ENCODE measurements around the gene CARD11.

The CARD11 gene

DNA sequence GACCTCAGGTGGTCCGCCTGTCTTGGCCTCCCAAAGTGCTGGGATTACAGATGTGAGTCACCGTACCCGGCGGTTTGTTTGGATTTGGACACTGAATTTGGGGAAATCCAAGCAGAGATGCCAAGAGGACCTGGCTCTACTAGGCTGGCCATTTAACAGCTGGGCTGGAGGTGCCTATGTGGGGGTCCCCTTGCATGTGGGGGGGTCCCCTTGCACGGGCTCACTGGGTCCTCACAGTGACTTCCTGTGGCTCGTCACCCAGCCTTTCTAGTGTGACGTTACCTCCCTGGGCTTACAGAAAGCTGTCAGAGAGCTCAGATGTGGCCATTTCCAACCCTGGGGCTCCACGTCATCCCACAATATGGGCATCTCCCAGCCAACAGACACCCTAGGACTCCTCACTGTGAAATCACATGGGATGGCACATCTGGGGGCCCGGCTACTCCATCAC is 150.2 kb downstream of the CARD11 start:
- Histone ChIP-seq H3K79me2 (ENCODE audit: insufficient read depth, low read depth) (no peaks in the 10 kb centered on the region), H3K27ac (peak overlapping the region; percentile 91), H3K4me1 (ENCODE audit: low read depth, poor library complexity, severe bottlenecking) (peaks cover 50% of the 10 kb centered on the region), H4K20me1 (ENCODE audit: insufficient read depth) (no peaks in the 10 kb centered on the region), H2AFZ (ENCODE audit: low read depth) (peak overlapping the region; percentile 91; the same call in 1 of the 2 replicates), H3K4me2 (peak overlapping the region; percentile 76), H3K4me3 (IDR thresholded peaks at IDR 0.05; ENCODE audit: insufficient read depth, low read depth, low read length) (no peak overlapping the region), H3K9ac (peak overlapping the region; percentile 70; the same call in 1 of the 2 replicates), H3K36me3 (ENCODE audit: insufficient read depth) (no peaks in the 10 kb centered on the region), H3K27me3 (ENCODE audit: insufficient read depth, low read depth) (no peaks in the 10 kb centered on the region)
- TF ChIP-seq, protein P1, sequence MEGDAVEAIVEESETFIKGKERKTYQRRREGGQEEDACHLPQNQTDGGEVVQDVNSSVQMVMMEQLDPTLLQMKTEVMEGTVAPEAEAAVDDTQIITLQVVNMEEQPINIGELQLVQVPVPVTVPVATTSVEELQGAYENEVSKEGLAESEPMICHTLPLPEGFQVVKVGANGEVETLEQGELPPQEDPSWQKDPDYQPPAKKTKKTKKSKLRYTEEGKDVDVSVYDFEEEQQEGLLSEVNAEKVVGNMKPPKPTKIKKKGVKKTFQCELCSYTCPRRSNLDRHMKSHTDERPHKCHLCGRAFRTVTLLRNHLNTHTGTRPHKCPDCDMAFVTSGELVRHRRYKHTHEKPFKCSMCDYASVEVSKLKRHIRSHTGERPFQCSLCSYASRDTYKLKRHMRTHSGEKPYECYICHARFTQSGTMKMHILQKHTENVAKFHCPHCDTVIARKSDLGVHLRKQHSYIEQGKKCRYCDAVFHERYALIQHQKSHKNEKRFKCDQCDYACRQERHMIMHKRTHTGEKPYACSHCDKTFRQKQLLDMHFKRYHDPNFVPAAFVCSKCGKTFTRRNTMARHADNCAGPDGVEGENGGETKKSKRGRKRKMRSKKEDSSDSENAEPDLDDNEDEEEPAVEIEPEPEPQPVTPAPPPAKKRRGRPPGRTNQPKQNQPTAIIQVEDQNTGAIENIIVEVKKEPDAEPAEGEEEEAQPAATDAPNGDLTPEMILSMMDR (conservative IDR thresholded peaks at IDR 0.05; ENCODE audit: low read depth, low read length) = no peak

DNA sequence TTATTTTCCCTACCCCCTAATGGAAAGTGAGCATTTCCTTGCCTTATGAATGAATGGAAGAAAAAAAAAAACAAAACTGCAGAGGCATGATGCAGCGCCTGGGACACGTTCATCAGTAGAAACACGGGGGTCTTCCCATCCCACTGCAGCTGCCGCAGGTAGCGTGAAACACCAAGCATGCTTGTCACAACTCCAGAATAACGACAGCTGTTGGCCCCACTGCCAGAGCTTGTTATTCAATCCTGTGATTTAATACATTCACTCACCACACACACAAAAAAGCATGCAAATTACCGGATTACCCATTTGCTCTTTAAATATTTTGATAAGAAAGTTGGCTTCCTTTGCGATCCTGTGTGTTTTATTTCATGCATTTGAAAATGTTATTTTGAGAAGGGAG is 151.1 kb downstream of the CARD11 start:
- H3K27me3 ChIP-seq (ENCODE audit: insufficient read depth, low read depth) = no peaks in the 10 kb centered on the region
- no peak overlapping the region for H2AFZ ChIP-seq (ENCODE audit: low read depth)
- H3K36me3 ChIP-seq (ENCODE audit: insufficient read depth) = no peaks in the 10 kb centered on the region
- H3K4me2 ChIP-seq = peak overlapping the region; percentile 76; the same call in 1 of the 2 replicates
- peaks cover 50% of the 10 kb centered on the region for H3K4me1 ChIP-seq (ENCODE audit: low read depth, poor library complexity, severe bottlenecking)
- no peaks in the 10 kb centered on the region for H4K20me1 ChIP-seq (ENCODE audit: insufficient read depth)
- H3K79me2 ChIP-seq (ENCODE audit: insufficient read depth, low read depth) = no peaks in the 10 kb centered on the region
- H3K4me3 ChIP-seq (IDR thresholded peaks at IDR 0.05; ENCODE audit: insufficient read depth, low read depth, low read length) = no peak overlapping the region
- H3K9ac ChIP-seq = no peak overlapping the region
- H3K27ac ChIP-seq = peak overlapping the region; percentile 91; the same call in 1 of the 2 replicates
- TF ChIP-seq, protein P1 (conservative IDR thresholded peaks at IDR 0.05; ENCODE audit: low read depth, low read length) = no peak

DNA sequence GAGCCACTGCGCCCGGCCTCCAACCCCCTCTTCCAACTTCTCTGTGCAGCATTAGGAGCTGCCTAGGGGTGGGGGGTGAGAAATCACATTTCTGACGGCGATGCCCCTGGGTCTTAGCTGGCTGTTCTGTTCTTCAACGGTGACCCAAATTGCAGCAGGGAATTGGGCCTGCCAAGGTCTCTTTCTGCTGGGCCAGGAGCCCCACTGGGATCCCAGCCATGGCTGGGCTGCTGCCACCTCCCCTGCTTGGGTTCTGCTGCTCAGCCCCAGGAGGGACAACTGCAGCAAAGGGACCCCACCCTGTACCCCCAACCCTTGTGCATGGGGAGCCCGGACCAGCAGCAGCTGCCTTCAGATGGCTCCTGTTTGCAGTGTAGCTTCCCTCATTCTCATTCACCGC is 155.9 kb downstream of the CARD11 start:
- H3K9ac ChIP-seq = no peak overlapping the region
- H3K27ac ChIP-seq = no peak overlapping the region
- H4K20me1 ChIP-seq (ENCODE audit: insufficient read depth) = no peaks in the 10 kb centered on the region
- no peak overlapping the region for H2AFZ ChIP-seq (ENCODE audit: low read depth)
- no peak overlapping the region for H3K4me2 ChIP-seq
- H3K79me2 ChIP-seq (ENCODE audit: insufficient read depth, low read depth) = no peaks in the 10 kb centered on the region
- no peaks in the 10 kb centered on the region for H3K27me3 ChIP-seq (ENCODE audit: insufficient read depth, low read depth)
- no peaks in the 10 kb centered on the region for H3K36me3 ChIP-seq (ENCODE audit: insufficient read depth)
- peaks cover 15% of the 10 kb centered on the region for H3K4me1 ChIP-seq (ENCODE audit: low read depth, poor library complexity, severe bottlenecking)
- H3K4me3 ChIP-seq (IDR thresholded peaks at IDR 0.05; ENCODE audit: insufficient read depth, low read depth, low read length) = no peak overlapping the region
- TF ChIP-seq, protein P1 (conservative IDR thresholded peaks at IDR 0.05; ENCODE audit: low read depth, low read length) = no peak

DNA sequence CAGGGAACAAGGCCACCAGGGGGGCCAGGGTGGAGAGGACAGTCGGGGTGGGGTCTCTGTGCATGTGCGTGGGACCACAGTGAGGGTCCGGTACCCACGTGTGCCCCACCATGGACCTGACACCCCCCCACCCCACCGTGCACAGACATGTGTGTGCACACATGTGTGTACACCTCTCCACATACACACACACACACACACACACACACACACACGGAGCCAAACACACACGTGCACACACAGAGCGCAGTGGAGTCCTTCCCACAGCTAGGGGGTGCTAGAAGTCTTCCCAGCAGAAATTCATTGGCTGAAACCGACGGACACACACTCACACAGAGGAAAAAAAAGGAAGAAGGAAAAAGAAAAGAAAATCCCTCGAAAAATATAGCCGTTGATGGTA is 156.8 kb downstream of the CARD11 start:
- no peak overlapping the region for H3K9ac ChIP-seq
- H3K4me1 ChIP-seq (ENCODE audit: low read depth, poor library complexity, severe bottlenecking) = peaks cover 7% of the 10 kb centered on the region
- TF ChIP-seq, protein P1 (conservative IDR thresholded peaks at IDR 0.05; ENCODE audit: low read depth, low read length) = peak; percentile 87
- no peaks in the 10 kb centered on the region for H3K36me3 ChIP-seq (ENCODE audit: insufficient read depth)
- H3K27ac ChIP-seq = no peak overlapping the region
- H3K27me3 ChIP-seq (ENCODE audit: insufficient read depth, low read depth) = no peaks in the 10 kb centered on the region
- no peaks in the 10 kb centered on the region for H3K79me2 ChIP-seq (ENCODE audit: insufficient read depth, low read depth)
- no peaks in the 10 kb centered on the region for H4K20me1 ChIP-seq (ENCODE audit: insufficient read depth)
- no peak overlapping the region for H2AFZ ChIP-seq (ENCODE audit: low read depth)
- H3K4me3 ChIP-seq (IDR thresholded peaks at IDR 0.05; ENCODE audit: insufficient read depth, low read depth, low read length) = no peak overlapping the region
- no peak overlapping the region for H3K4me2 ChIP-seq

Data from KMS-11 (cell line).